ENCODE measurements around the gene CRHR1. TPM values are rescaled to one million over a fixed set of nuclear protein-coding genes. Genes with fewer than 3 reads are reported as not detected.

Gene CRHR1
- total and polyA plus RNA-seq, 7 donors: 0.09 to 0.30 TPM; not detected in 5

GRCh38 chr17:45791041-45791582 is 7.0 kb downstream of the CRHR1 start:
- no peaks in the 10 kb centered on the region for H3K9me3 ChIP-seq
- H3K27me3 ChIP-seq (ENCODE audit: insufficient read depth in 3 of 3, low read length in 2 of 3): peaks cover 0 to 50% (median 8%) of the 10 kb centered on the region in 3 donors
- H3K4me1 ChIP-seq: no peaks in the 10 kb centered on the region
- TF ChIP-seq, protein P1, sequence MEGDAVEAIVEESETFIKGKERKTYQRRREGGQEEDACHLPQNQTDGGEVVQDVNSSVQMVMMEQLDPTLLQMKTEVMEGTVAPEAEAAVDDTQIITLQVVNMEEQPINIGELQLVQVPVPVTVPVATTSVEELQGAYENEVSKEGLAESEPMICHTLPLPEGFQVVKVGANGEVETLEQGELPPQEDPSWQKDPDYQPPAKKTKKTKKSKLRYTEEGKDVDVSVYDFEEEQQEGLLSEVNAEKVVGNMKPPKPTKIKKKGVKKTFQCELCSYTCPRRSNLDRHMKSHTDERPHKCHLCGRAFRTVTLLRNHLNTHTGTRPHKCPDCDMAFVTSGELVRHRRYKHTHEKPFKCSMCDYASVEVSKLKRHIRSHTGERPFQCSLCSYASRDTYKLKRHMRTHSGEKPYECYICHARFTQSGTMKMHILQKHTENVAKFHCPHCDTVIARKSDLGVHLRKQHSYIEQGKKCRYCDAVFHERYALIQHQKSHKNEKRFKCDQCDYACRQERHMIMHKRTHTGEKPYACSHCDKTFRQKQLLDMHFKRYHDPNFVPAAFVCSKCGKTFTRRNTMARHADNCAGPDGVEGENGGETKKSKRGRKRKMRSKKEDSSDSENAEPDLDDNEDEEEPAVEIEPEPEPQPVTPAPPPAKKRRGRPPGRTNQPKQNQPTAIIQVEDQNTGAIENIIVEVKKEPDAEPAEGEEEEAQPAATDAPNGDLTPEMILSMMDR (IDR thresholded peaks at IDR 0.05): no peak
- intact Hi-C loops (cut with DNase I): no loop called here
- no peak for ATAC-seq
- WGBS, 3 donors: 27 to 36% (median 30%) methylated on average over 8 of the region's 8 CpGs
- no peak overlapping the region for H3K27ac ChIP-seq
- no peaks in the 10 kb centered on the region for H3K36me3 ChIP-seq (ENCODE audit: insufficient read depth in 1 of 2, low read depth in 1 of 2)
- no peak for DNase-seq
- H3K4me3 ChIP-seq: no peak overlapping the region

- no peaks in the 10 kb centered on the region for H3K4me1 ChIP-seq
- intact Hi-C loops (cut with DNase I): no loop called here
- ATAC-seq (no peak), DNase-seq (no peak)
- H3K27me3 ChIP-seq (ENCODE audit: insufficient read depth in 3 of 3, low read length in 2 of 3): peaks cover 0 to 52% (median 11%) of the 10 kb centered on the region in 3 donors
- TF ChIP-seq, protein P1 (IDR thresholded peaks at IDR 0.05): no peak
- no peaks in the 10 kb centered on the region for H3K9me3 ChIP-seq
- H3K4me3 ChIP-seq: no peak overlapping the region
- 32 to 52% (median 41%) methylated on average over 9 of the region's 9 CpGs for WGBS, 3 donors
- no peaks in the 10 kb centered on the region for H3K36me3 ChIP-seq (ENCODE audit: insufficient read depth in 1 of 2, low read depth in 1 of 2)
- H3K27ac ChIP-seq: no peak overlapping the region
Observed at GRCh38 chr17:45791935-45792334, 7.8 kb downstream of the CRHR1 start.

DNA sequence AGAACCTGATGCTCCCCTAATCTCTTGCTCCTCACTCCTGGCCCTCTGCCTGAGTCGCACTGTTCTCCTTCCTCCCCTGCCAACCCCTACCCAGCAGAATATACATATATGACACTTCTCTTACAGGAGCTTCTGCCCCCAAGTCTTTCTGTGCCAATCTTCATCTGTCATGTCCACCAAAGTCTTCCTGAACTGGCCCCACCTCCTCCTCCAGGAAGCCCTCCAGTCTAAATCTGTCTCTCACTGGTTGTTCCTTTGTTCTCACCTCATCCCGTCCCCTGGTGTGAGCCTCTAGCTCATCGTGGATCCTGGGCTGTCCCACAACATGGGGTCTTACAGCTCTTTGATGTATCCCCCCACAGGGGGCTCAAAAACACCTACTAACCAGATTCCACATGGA is 8.3 kb downstream of the CRHR1 start:
- peaks cover 0 to 52% (median 11%) of the 10 kb centered on the region in 3 donors for H3K27me3 ChIP-seq (ENCODE audit: insufficient read depth in 3 of 3, low read length in 2 of 3)

GRCh38 chr17:45792995-45793755 is 9.1 kb downstream of the CRHR1 start:
- Histone ChIP-seq H3K27me3 (ENCODE audit: insufficient read depth in 3 of 3, low read length in 2 of 3) (peaks cover 0 to 60% (median 11%) of the 10 kb centered on the region in 3 donors), H3K36me3 (ENCODE audit: insufficient read depth in 1 of 2, low read depth in 1 of 2) (no peaks in the 10 kb centered on the region), H3K9me3 (no peaks in the 10 kb centered on the region), H3K27ac (no peak overlapping the region), H3K4me3 (no peak overlapping the region), H3K4me1 (no peaks in the 10 kb centered on the region)
- WGBS, 3 donors: 76 to 81% (median 79%) methylated on average over 22 of the region's 22 CpGs
- DNase-seq (no peak), ATAC-seq (no peak)
- intact Hi-C loops (cut with DNase I): no loop called here
- TF ChIP-seq, protein P1 (IDR thresholded peaks at IDR 0.05): no peak

More for the DNA sequence above, 8.3 kb downstream of the CRHR1 start:
- TF ChIP-seq, protein P1 (IDR thresholded peaks at IDR 0.05): no peak
- no peak for ATAC-seq
- H3K4me1 ChIP-seq: no peaks in the 10 kb centered on the region
- no peak for DNase-seq
- H3K27ac ChIP-seq: no peak overlapping the region
- H3K36me3 ChIP-seq (ENCODE audit: insufficient read depth in 1 of 2, low read depth in 1 of 2): no peaks in the 10 kb centered on the region
- no peak overlapping the region for H3K4me3 ChIP-seq
- WGBS, 3 donors: 56 to 61% (median 58%) methylated on average over 3 of the region's 3 CpGs
- intact Hi-C loops (cut with DNase I): no loop called here
- no peaks in the 10 kb centered on the region for H3K9me3 ChIP-seq

All from psoas muscle (tissue), 8 donors.